Liver (tissue), 3 donors: ENCODE measurements around the gene PRIMA1.

Experiments
- HNF4G ChIP-seq: IDR thresholded peaks from 2 replicates; pipeline ENCODE4 v1.6.1; 2016; ENCODE audit warnings: antibody characterized with exemption
- TAF1 ChIP-seq: conservative IDR thresholded peaks from 2 replicates; pipeline ENCODE4 v1.6.1; 2016; ENCODE audit warnings: antibody characterized with exemption, mild to moderate bottlenecking
- YY1 ChIP-seq: IDR thresholded peaks from 2 replicates; pipeline ENCODE4 v1.6.1; 2016; ENCODE audit warnings: antibody characterized with exemption, mild to moderate bottlenecking
- TF ChIP-seq, protein P1 (sequence below): fragments of 150-350 bp; IDR thresholded peaks from 2 replicates; pipeline ENCODE4 v1.5.1; 2017; ENCODE audit warnings: improper control_type of control experiment, low read depth, low read length; ENCODE audit not compliant: missing input control
- donor health status: healthy.
- donor health status: healthy.

GRCh38 chr14:93825235-93825553, 36.9 kb upstream of the PRIMA1 start:
- TF ChIP-seq, protein P1, sequence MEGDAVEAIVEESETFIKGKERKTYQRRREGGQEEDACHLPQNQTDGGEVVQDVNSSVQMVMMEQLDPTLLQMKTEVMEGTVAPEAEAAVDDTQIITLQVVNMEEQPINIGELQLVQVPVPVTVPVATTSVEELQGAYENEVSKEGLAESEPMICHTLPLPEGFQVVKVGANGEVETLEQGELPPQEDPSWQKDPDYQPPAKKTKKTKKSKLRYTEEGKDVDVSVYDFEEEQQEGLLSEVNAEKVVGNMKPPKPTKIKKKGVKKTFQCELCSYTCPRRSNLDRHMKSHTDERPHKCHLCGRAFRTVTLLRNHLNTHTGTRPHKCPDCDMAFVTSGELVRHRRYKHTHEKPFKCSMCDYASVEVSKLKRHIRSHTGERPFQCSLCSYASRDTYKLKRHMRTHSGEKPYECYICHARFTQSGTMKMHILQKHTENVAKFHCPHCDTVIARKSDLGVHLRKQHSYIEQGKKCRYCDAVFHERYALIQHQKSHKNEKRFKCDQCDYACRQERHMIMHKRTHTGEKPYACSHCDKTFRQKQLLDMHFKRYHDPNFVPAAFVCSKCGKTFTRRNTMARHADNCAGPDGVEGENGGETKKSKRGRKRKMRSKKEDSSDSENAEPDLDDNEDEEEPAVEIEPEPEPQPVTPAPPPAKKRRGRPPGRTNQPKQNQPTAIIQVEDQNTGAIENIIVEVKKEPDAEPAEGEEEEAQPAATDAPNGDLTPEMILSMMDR: no peak
- TF ChIP-seq HNF4G (no peak), TAF1 (no peak), YY1 (no peak)
